GM12874 (cell line): ENCODE data around the gene GALNT17.

Experiments
- TF ChIP-seq, protein P1 (sequence below): IDR thresholded peaks from 2 replicates; pipeline ENCODE4 v1.5.1; 2011; ENCODE audit warnings: low read depth, mild to moderate bottlenecking, control low read depth, low read length, moderate library complexity; ENCODE audit not compliant: insufficient read depth

The GALNT17 gene

DNA sequence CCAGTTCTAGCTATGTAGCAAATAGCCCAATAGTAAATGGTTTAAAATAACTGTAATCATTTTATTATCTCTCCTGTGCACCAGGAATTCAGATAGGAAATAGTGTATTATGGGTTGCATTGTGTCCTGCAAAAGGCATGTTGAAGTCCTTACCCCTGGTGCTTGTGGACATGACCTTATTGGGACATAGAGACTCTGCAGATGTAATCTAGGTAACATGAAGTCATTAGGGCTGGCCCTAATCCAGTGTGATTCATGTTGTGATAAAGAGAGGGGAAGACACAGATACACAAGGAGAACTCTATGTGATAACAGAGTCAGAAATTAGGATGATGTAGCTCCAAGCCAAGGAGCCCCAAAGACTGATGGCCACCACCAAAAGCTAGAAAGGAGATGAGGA lies 462.8 kb downstream of the GALNT17 start:
- TF ChIP-seq, protein P1, sequence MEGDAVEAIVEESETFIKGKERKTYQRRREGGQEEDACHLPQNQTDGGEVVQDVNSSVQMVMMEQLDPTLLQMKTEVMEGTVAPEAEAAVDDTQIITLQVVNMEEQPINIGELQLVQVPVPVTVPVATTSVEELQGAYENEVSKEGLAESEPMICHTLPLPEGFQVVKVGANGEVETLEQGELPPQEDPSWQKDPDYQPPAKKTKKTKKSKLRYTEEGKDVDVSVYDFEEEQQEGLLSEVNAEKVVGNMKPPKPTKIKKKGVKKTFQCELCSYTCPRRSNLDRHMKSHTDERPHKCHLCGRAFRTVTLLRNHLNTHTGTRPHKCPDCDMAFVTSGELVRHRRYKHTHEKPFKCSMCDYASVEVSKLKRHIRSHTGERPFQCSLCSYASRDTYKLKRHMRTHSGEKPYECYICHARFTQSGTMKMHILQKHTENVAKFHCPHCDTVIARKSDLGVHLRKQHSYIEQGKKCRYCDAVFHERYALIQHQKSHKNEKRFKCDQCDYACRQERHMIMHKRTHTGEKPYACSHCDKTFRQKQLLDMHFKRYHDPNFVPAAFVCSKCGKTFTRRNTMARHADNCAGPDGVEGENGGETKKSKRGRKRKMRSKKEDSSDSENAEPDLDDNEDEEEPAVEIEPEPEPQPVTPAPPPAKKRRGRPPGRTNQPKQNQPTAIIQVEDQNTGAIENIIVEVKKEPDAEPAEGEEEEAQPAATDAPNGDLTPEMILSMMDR, result no peak

DNA sequence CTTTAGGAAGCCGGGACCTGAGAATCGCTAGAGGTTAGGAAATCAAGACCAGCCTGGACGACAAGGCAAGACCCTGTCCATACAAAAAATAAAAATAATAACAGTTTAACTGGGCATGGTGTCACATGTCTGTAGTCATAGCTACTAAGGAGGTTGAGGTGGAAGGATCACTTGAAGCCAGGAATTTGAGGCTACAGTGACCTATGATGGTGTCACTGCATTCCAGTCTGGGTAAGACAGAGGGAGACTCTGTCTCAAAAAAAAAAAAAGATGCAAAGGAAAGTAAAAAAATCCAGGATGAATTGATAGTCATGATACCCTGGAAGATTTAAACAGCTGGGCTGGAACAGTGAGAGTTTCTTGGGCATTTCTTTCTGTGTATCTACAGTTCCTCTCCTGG lies 463.2 kb downstream of the GALNT17 start:
- TF ChIP-seq, protein P1, result no peak

DNA sequence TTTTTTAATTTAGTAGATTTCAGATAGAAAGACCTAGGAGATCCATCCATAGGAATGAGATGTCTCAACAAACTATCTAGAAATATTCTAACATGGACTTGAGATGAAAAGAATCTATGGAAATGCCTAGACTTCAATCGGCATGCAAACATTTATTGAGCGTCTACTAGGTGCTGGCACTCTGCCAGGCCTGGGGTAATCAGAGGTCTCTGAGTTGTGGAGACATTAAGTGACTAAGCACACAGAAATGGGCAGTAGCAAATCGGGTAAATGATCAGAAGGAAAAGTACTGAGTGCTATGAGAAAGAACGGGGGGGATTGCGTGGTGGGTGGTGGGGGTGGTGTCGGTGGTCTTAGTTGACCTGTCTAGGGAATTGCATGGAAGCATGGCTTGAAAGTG lies 466.6 kb downstream of the GALNT17 start:
- TF ChIP-seq, protein P1, result no peak

DNA sequence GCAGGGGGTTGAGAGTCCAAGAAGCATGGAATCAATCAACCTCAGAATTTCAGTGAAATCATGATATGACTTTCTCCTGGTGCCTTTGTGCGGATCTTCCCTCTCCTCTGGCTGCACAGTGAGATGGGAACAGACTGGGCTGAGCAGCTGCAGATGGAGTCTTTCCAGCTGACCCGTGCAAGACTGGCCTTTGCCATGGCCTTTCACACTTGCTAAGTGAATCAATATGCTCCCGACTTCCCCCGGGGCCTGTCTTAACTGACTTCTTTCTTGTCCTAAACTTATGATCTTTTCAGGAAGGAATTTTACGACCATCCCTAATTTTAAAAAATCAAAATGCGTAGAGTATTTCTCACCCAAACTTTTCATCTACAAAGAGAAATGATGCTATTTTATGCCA lies 469.9 kb downstream of the GALNT17 start:
- TF ChIP-seq, protein P1, result no peak

DNA sequence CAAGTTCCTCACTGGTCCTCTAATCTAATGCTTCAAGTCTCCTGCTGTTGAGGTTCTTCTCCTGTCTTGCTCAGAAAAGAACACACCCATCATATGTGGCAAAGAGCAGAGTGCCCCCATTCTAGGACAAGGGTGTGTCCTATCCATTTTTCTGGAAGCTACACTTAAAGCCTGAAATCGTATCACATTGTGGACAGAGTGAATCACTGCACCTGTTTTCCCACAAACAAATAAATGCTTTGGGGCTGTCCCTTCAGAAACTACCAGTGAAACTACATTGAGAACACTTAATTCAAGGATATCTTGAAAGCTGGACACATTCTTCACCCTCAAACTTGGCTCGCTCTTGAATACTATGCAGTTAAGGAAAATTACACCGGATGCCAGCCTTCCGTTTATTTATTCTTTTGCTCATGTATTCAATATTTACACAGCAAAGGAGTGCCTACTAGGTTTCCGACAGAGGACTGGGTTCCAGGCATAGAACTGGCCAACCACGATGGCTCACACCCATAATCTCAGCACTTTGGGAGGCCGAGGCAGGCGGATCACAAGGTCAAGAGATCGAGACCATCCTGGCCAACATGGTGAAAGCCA lies 473.0 kb downstream of the GALNT17 start:
- TF ChIP-seq, protein P1, result no peak

DNA sequence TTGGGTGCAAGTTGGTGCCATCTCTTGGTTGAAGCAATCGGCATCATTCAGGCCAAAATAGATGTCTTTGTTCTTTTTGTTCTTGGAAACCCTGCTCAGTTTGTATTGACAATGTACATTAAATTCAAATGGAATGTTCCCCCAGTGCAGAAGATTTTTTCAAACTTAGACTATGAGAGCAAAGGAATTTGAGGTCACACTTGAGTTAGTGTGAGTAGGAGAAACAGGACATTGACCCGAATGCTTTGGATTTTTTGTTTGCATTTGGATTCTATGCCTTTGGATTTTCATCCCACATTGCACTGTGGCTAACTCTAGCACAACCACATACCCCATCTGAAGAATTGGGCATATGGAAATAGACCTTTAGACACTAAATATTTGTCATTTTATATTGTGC lies 480.0 kb downstream of the GALNT17 start:
- TF ChIP-seq, protein P1, result no peak

DNA sequence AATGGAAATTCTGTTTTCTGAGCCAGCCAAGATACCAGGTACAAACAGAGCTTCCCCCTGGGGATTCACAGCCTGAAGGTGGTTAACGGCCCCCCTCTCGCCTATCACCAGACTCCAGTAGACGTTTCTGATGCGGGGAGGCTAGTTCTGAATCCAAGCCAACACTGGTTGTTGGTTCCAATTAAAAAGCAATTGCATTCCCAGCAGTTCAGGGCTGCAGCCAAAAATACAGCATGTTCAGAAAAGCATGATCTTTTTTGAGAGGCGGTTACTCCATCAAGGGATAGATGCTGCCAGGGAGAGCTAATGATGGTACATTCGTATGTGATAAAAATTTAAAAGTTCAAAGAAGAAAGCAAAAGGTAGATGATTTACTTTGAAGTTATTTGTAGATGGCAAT lies 481.0 kb downstream of the GALNT17 start:
- TF ChIP-seq, protein P1, result no peak
